KMS-11 (cell line): Measurements from ENCODE around the gene WEE2.
A peak's percentile ranks its signal among the peaks of the same experiment; 100 is the strongest.

Experiments
- H2AFZ ChIP-seq: fragments of 200-600 bp; sonication (generic); 2 replicates; pipeline ENCODE4 v1.6.1; 2016; ENCODE audit warnings: antibody characterized with exemption, mixed run types, low read depth
- H3K27ac ChIP-seq: fragments of 200-600 bp; sonication (generic); 2 replicates; pipeline ENCODE4 v1.6.1; 2016; ENCODE audit warnings: mild to moderate bottlenecking, mixed run types
- H3K27me3 ChIP-seq: fragments of 200-600 bp; sonication (generic); 2 replicates; pipeline ENCODE4 v1.6.1; 2017; ENCODE audit warnings: mild to moderate bottlenecking, low read depth, mixed run types, moderate library complexity; ENCODE audit not compliant: insufficient read depth
- H3K36me3 ChIP-seq: fragments of 200-600 bp; sonication (generic); 2 replicates; pipeline ENCODE4 v1.6.1; 2017; ENCODE audit warnings: mild to moderate bottlenecking, mixed run types; ENCODE audit not compliant: insufficient read depth
- H3K4me1 ChIP-seq: fragments of 200-600 bp; sonication (generic); 2 replicates; pipeline ENCODE4 v1.6.1; 2016; ENCODE audit warnings: mild to moderate bottlenecking, low read depth, mixed run types; ENCODE audit not compliant: poor library complexity, severe bottlenecking
- H3K4me2 ChIP-seq: fragments of 200-600 bp; sonication (generic); 2 replicates; pipeline ENCODE4 v1.7.0; 2016; ENCODE audit warnings: mild to moderate bottlenecking, mixed run types
- H3K4me3 ChIP-seq: fragments of 200-600 bp; sonication (generic); IDR thresholded peaks from 2 replicates; pipeline ENCODE4 v1.6.1; 2017; ENCODE audit warnings: low read depth, low read length, mixed read lengths; ENCODE audit not compliant: insufficient read depth
- H3K79me2 ChIP-seq: fragments of 200-600 bp; sonication (generic); 2 replicates; pipeline ENCODE4 v1.6.1; 2016; ENCODE audit warnings: low read depth, mixed run types; ENCODE audit not compliant: insufficient read depth
- H3K9ac ChIP-seq: fragments of 200-600 bp; sonication (generic); 2 replicates; pipeline ENCODE4 v1.6.1; 2016; ENCODE audit warnings: mild to moderate bottlenecking, mixed run types
- H4K20me1 ChIP-seq: fragments of 200-600 bp; sonication (generic); 2 replicates; pipeline ENCODE4 v1.6.1; 2016; ENCODE audit warnings: mild to moderate bottlenecking, mixed run types; ENCODE audit not compliant: insufficient read depth
- TF ChIP-seq, protein P1 (sequence below): fragments of 200-600 bp; sonication (generic); conservative IDR thresholded peaks from 2 replicates; pipeline ENCODE4 v1.6.1; 2017; ENCODE audit warnings: low read depth, mild to moderate bottlenecking, antibody characterized with exemption, low read length, moderate library complexity, mixed read lengths

WEE2 gene

GRCh38 chr7:141737836-141738591 is 29.9 kb downstream of the WEE2 start, which contains the start of gene SSBP1:
Gene SSBP1 (plus strand): TSS chr7:141738358. CDS start chr7:141739167, 809 bp downstream.
- H2AFZ ChIP-seq = peak within 1 kb of the TSS; percentile 89
- no peaks in the 10 kb centered on the region for H3K27me3 ChIP-seq
- H3K4me2 ChIP-seq = peak within 1 kb of the TSS; percentile 84
- H3K9ac ChIP-seq = peak within 1 kb of the TSS; percentile 68
- TF ChIP-seq, protein P1, sequence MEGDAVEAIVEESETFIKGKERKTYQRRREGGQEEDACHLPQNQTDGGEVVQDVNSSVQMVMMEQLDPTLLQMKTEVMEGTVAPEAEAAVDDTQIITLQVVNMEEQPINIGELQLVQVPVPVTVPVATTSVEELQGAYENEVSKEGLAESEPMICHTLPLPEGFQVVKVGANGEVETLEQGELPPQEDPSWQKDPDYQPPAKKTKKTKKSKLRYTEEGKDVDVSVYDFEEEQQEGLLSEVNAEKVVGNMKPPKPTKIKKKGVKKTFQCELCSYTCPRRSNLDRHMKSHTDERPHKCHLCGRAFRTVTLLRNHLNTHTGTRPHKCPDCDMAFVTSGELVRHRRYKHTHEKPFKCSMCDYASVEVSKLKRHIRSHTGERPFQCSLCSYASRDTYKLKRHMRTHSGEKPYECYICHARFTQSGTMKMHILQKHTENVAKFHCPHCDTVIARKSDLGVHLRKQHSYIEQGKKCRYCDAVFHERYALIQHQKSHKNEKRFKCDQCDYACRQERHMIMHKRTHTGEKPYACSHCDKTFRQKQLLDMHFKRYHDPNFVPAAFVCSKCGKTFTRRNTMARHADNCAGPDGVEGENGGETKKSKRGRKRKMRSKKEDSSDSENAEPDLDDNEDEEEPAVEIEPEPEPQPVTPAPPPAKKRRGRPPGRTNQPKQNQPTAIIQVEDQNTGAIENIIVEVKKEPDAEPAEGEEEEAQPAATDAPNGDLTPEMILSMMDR = peak; percentile 91
- H3K27ac ChIP-seq = peak within 1 kb of the TSS; percentile 80
- peak within 1 kb of the TSS; percentile 69 for H3K4me3 ChIP-seq
- peaks cover 32% of the 10 kb centered on the region for H3K79me2 ChIP-seq
- peaks cover 17% of the 10 kb centered on the region; the same call in 1 of the 2 replicates for H3K36me3 ChIP-seq
- no peaks in the 10 kb centered on the region for H4K20me1 ChIP-seq
- H3K4me1 ChIP-seq = peaks cover 28% of the 10 kb centered on the region

- Histone ChIP-seq H3K27ac (peak overlapping the region; percentile 80), H3K27me3 (no peaks in the 10 kb centered on the region), H3K4me2 (peak overlapping the region; percentile 84), H3K4me1 (peaks cover 28% of the 10 kb centered on the region), H4K20me1 (no peaks in the 10 kb centered on the region), H3K79me2 (peaks cover 32% of the 10 kb centered on the region), H3K4me3 (peak overlapping the region; percentile 69), H2AFZ (peak overlapping the region; percentile 54), H3K36me3 (peaks cover 21% of the 10 kb centered on the region; the same call in 1 of the 2 replicates), H3K9ac (peak overlapping the region; percentile 68)
- TF ChIP-seq, protein P1 = peak; percentile 57
These were observed 30.4 kb downstream of the WEE2 start for GRCh38 chr7:141738592-141739013.

GRCh38 chr7:141739250-141739649 is 31.1 kb downstream of the WEE2 start:
- Histone ChIP-seq H2AFZ (no peak overlapping the region), H3K27me3 (no peaks in the 10 kb centered on the region), H3K79me2 (peaks cover 32% of the 10 kb centered on the region), H3K27ac (no peak overlapping the region), H3K9ac (peak overlapping the region; percentile 68; the same call in 1 of the 2 replicates), H3K4me2 (peak overlapping the region; percentile 84), H3K4me1 (peaks cover 28% of the 10 kb centered on the region), H3K4me3 (no peak overlapping the region), H4K20me1 (no peaks in the 10 kb centered on the region), H3K36me3 (peaks cover 25% of the 10 kb centered on the region; the same call in 1 of the 2 replicates)
- TF ChIP-seq, protein P1 = no peak

GRCh38 chr7:141742229-141742628 is 34.1 kb downstream of the WEE2 start:
- Histone ChIP-seq H3K4me3 (no peak overlapping the region), H3K4me2 (no peak overlapping the region), H3K9ac (no peak overlapping the region), H3K36me3 (peaks cover 51% of the 10 kb centered on the region), H4K20me1 (no peaks in the 10 kb centered on the region), H3K27me3 (no peaks in the 10 kb centered on the region), H3K27ac (no peak overlapping the region), H3K4me1 (peaks cover 21% of the 10 kb centered on the region), H2AFZ (no peak overlapping the region), H3K79me2 (peaks cover 35% of the 10 kb centered on the region)
- TF ChIP-seq, protein P1 = no peak
